HepG2 (cell line): ENCODE data around the gene MEF2B. TPM values are rescaled to one million over a fixed set of nuclear protein-coding genes. Genes with fewer than 3 reads are reported as not detected.

Source experiments
- GATA4 ChIP-seq: sonication (generic); IDR thresholded peaks from 2 replicates; pipeline ENCODE4 v1.6.1; 2016; ENCODE audit warnings: antibody characterized with exemption, low read depth, borderline replicate concordance
- MXD4 ChIP-seq: IDR thresholded peaks from 2 replicates; pipeline ENCODE4 v1.6.1; 2016; ENCODE audit warnings: mild to moderate bottlenecking, missing biosample characterization, missing genetic modification reagents
- MYC ChIP-seq: sonication (generic); formaldehyde crosslinking; IDR thresholded peaks from 2 replicates; pipeline ENCODE4 v1.9.0; 2021; ENCODE audit warnings: missing genetic modification reagents, borderline replicate concordance
- NFRKB ChIP-seq: fragments of 450-650 bp; IDR thresholded peaks from 2 replicates; pipeline ENCODE4 v1.6.1; 2017
- SNAPC2 ChIP-seq: sonication (generic); formaldehyde crosslinking; IDR thresholded peaks from 2 replicates; pipeline ENCODE4 v1.8.1; 2022; ENCODE audit warnings: mild to moderate bottlenecking, missing genetic modification reagents
- TCF7L2 ChIP-seq: IDR thresholded peaks from 2 replicates; pipeline ENCODE4 v1.6.1; 2011; ENCODE audit warnings: mild to moderate bottlenecking, low read depth, low read length, moderate library complexity
- TMF1 ChIP-seq: sonication (generic); formaldehyde crosslinking; IDR thresholded peaks from 2 replicates; pipeline ENCODE4 v1.8.1; 2022; ENCODE audit warnings: low read depth, missing genetic modification reagents
- ZNF547 ChIP-seq: sonication (generic); formaldehyde crosslinking; IDR thresholded peaks from 2 replicates; pipeline ENCODE4 v1.5.1; 2020; ENCODE audit warnings: mild to moderate bottlenecking, missing genetic modification reagents
- ZNF878 ChIP-seq: sonication (generic); formaldehyde crosslinking; IDR thresholded peaks from 2 replicates; pipeline ENCODE4 v1.8.1; 2023; ENCODE audit warnings: mild to moderate bottlenecking, missing genetic modification reagents, moderate library complexity
- polyA plus RNA-seq, 8 experiments: library from polyadenylated mRNA; depleted of rRNA in 3 of 8; stranded (reverse) in 7 of 8; unstranded in 1 of 8; fragments of >200 nt; fragmentation: Illumina TruSeq in 4 of 8; extraction: Trizol in 4 of 8; gene quantifications; 2 replicates each; pipeline versions ENCODE4 v1.2.1 to v1.2.3, GENCODE V29; 2011 to 2016; ENCODE audit warnings: low read depth in 4 of 8, missing spikeins in 1 of 8, mixed read lengths in 1 of 8; ENCODE audit not compliant: insufficient read depth in 1 of 8
- total RNA-seq, 5 experiments: library from RNA; depleted of rRNA; stranded (reverse); fragments of >200 nt; fragmentation: Illumina TruSeq; extraction: Trizol; gene quantifications; 2 replicates each; pipeline ENCODE4 v1.2.3, GENCODE V29; 2016; ENCODE audit warnings: low read depth in 1 of 5
- TF ChIP-seq, protein P1 (sequence below): sonication (generic); formaldehyde crosslinking; IDR thresholded peaks from 2 replicates; pipeline ENCODE4 v1.5.1; 2020; ENCODE audit warnings: missing genetic modification reagents, mild to moderate bottlenecking, borderline replicate concordance
- TF ChIP-seq, protein P2 (sequence below): sonication (generic); formaldehyde crosslinking; IDR thresholded peaks from 2 replicates; pipeline ENCODE4 v1.5.1; 2020; ENCODE audit warnings: mild to moderate bottlenecking, missing genetic modification reagents, borderline replicate concordance
- TF ChIP-seq, protein P3 (sequence below): sonication (generic); formaldehyde crosslinking; IDR thresholded peaks from 2 replicates; pipeline ENCODE4 v1.5.0; 2020; ENCODE audit warnings: missing genetic modification reagents
- TF ChIP-seq, protein P4 (sequence below): sonication (generic); formaldehyde crosslinking; IDR thresholded peaks from 2 replicates; pipeline ENCODE4 v1.4.0; 2020; ENCODE audit warnings: missing genetic modification reagents
- TF ChIP-seq, protein P5 (sequence below), 2 experiments: sonication (generic) in 1 of 2; formaldehyde crosslinking in 1 of 2; IDR thresholded peaks; 2 replicates each; pipeline versions ENCODE4 v1.5.1 to v1.6.1; 2011 to 2020; ENCODE audit warnings: borderline replicate concordance in 1 of 2, low read depth in 1 of 2, low read length in 1 of 2, mild to moderate bottlenecking in 1 of 2, missing genetic modification reagents in 1 of 2, moderate library complexity in 1 of 2

MEF2B gene
- total and polyA plus RNA-seq, 2 of the 13 experiments (the other 11 are each of a cell fraction or from before 2014, with no cell fraction given), result 1.2 to 1.7 TPM

DNA sequence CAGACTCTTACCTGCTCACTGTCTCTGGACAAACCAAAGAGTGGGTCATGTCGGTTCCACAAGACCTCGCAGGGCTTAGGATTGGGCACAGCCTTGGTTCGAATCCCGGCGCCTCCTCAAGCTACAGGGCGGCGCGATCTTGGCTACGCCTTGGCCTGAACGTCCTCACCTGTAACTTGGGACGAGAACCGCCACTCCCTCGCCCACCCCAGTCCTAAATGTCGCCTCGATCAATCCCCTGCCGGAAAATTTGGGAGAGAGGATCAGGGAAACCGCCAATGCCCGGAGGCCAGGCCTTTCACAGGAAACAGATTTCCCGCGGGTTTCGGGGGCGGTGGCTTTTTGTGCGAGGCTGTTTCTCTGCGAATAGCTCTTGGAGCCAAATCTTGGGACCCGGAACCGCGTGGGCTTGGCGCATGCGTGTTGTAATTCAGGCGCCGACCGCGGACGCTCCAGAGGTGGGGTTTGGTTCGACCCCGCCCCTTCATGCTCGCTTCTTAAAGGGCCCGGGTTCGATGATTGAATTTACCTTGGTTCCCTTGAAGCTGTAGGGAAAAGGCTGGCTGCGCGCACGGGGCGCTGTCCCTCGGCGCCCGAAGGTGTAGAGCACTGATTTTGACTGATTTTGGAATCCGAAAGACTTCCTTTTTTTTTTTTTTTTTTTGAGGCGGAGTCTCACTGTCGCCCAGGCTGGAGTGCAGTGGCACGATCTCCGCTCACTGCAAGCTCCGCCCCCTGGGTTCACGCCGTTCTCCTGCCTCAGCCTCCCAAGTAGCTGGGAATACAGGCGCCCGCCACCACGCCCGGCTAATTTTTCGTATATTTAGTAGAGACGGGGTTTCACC lies 33.2 kb upstream of the MEF2B start, which contains the start of gene NR2C2AP (continued):
- TF ChIP-seq, protein P1, sequence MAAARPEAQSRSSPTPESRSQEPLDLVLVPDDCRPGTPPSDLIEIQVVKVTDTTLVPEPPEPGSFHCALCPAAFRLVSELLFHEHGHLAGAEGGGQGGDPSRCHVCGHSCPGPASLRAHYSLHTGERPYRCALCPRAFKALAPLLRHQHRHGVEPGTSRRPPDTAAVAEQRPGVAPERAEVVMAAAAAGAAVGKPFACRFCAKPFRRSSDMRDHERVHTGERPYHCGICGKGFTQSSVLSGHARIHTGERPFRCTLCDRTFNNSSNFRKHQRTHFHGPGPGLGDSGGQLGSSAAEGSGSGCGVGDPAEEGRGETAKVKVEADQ (CRISPR knock-in tag), result no peak
- TF ChIP-seq, protein P2, sequence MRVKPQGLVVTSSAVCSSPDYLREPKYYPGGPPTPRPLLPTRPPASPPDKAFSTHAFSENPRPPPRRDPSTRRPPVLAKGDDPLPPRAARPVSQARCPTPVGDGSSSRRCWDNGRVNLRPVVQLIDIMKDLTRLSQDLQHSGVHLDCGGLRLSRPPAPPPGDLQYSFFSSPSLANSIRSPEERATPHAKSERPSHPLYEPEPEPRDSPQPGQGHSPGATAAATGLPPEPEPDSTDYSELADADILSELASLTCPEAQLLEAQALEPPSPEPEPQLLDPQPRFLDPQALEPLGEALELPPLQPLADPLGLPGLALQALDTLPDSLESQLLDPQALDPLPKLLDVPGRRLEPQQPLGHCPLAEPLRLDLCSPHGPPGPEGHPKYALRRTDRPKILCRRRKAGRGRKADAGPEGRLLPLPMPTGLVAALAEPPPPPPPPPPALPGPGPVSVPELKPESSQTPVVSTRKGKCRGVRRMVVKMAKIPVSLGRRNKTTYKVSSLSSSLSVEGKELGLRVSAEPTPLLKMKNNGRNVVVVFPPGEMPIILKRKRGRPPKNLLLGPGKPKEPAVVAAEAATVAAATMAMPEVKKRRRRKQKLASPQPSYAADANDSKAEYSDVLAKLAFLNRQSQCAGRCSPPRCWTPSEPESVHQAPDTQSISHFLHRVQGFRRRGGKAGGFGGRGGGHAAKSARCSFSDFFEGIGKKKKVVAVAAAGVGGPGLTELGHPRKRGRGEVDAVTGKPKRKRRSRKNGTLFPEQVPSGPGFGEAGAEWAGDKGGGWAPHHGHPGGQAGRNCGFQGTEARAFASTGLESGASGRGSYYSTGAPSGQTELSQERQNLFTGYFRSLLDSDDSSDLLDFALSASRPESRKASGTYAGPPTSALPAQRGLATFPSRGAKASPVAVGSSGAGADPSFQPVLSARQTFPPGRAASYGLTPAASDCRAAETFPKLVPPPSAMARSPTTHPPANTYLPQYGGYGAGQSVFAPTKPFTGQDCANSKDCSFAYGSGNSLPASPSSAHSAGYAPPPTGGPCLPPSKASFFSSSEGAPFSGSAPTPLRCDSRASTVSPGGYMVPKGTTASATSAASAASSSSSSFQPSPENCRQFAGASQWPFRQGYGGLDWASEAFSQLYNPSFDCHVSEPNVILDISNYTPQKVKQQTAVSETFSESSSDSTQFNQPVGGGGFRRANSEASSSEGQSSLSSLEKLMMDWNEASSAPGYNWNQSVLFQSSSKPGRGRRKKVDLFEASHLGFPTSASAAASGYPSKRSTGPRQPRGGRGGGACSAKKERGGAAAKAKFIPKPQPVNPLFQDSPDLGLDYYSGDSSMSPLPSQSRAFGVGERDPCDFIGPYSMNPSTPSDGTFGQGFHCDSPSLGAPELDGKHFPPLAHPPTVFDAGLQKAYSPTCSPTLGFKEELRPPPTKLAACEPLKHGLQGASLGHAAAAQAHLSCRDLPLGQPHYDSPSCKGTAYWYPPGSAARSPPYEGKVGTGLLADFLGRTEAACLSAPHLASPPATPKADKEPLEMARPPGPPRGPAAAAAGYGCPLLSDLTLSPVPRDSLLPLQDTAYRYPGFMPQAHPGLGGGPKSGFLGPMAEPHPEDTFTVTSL (CRISPR knock-in tag), result no peak
- TF ChIP-seq MYC (CRISPR knock-in tag), result peak; percentile 53; the same call in 1 of the 2 replicates
- TF ChIP-seq GATA4, result no peak
- TF ChIP-seq SNAPC2 (CRISPR knock-in tag), result 0 out of 2 replicates have a peak, but pooled peaks have one; percentile 68
- TF ChIP-seq TCF7L2, result no peak
- TF ChIP-seq, protein P3, sequence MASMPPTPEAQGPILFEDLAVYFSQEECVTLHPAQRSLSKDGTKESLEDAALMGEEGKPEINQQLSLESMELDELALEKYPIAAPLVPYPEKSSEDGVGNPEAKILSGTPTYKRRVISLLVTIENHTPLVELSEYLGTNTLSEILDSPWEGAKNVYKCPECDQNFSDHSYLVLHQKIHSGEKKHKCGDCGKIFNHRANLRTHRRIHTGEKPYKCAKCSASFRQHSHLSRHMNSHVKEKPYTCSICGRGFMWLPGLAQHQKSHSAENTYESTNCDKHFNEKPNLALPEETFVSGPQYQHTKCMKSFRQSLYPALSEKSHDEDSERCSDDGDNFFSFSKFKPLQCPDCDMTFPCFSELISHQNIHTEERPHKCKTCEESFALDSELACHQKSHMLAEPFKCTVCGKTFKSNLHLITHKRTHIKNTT (CRISPR knock-in tag), result no peak
- TF ChIP-seq ZNF878 (CRISPR knock-in tag), result no peak
- TF ChIP-seq, protein P4, sequence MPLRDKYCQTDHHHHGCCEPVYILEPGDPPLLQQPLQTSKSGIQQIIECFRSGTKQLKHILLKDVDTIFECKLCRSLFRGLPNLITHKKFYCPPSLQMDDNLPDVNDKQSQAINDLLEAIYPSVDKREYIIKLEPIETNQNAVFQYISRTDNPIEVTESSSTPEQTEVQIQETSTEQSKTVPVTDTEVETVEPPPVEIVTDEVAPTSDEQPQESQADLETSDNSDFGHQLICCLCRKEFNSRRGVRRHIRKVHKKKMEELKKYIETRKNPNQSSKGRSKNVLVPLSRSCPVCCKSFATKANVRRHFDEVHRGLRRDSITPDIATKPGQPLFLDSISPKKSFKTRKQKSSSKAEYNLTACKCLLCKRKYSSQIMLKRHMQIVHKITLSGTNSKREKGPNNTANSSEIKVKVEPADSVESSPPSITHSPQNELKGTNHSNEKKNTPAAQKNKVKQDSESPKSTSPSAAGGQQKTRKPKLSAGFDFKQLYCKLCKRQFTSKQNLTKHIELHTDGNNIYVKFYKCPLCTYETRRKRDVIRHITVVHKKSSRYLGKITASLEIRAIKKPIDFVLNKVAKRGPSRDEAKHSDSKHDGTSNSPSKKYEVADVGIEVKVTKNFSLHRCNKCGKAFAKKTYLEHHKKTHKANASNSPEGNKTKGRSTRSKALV, result no peak
- peak; percentile 52; the same call in 1 of the 2 replicates for TF ChIP-seq MXD4 (CRISPR knock-in tag)
- TF ChIP-seq TMF1 (CRISPR knock-in tag), result 0 out of 2 replicates have a peak, but pooled peaks have one; percentile 24
- peak; percentile 83 for TF ChIP-seq ZNF547 (CRISPR knock-in tag)
- TF ChIP-seq, protein P5, sequence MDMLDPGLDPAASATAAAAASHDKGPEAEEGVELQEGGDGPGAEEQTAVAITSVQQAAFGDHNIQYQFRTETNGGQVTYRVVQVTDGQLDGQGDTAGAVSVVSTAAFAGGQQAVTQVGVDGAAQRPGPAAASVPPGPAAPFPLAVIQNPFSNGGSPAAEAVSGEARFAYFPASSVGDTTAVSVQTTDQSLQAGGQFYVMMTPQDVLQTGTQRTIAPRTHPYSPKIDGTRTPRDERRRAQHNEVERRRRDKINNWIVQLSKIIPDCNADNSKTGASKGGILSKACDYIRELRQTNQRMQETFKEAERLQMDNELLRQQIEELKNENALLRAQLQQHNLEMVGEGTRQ (IDR thresholded peaks at IDR 0.05; ENCODE audit: low read depth, low read length), result no peak
- TF ChIP-seq, protein P5 (CRISPR knock-in tag; IDR thresholded peaks at IDR 0.05; ENCODE audit: borderline replicate concordance), result no peak; the same call in 1 of the 2 replicates
- TF ChIP-seq NFRKB, result no peak
